NB4 (cell line): ENCODE results near the gene IQCM.

Experiments used
- CTCF ChIP-seq: IDR thresholded peaks from one replicate; pipeline ENCODE4 v1.5.1; 2012; ENCODE audit warnings: low read depth, low read length
- MAX ChIP-seq: IDR thresholded peaks from 2 replicates; pipeline ENCODE4 v1.6.1; 2011; ENCODE audit warnings: low read depth, low read length
- MYC ChIP-seq: IDR thresholded peaks from 2 replicates; pipeline ENCODE4 v1.6.1; 2011; ENCODE audit warnings: low read depth, low read length
- POLR2A ChIP-seq: IDR thresholded peaks from 2 replicates; pipeline ENCODE4 v1.6.1; 2011; ENCODE audit warnings: mild to moderate bottlenecking; ENCODE audit not compliant: insufficient read length; ENCODE audit errors: extremely low read depth

GRCh38 chr4:149706942-149707341, 108.7 kb downstream of the IQCM start:
- TF ChIP-seq POLR2A (no peak), CTCF (no peak), MYC (no peak), MAX (no peak)
